Islet precursor cell (in vitro differentiated cells): ENCODE data around the gene MRPL20.
"Not testable (repeated sequence)": the region's sequence is repeated elsewhere in the genome, so short reads cannot be mapped to it uniquely, and the experiment has no call there.

Source experiments
- DNase-seq: peaks from one replicate; pipeline ENCODE4 v3.0.0-alpha.2; 2018

The MRPL20 gene

DNA sequence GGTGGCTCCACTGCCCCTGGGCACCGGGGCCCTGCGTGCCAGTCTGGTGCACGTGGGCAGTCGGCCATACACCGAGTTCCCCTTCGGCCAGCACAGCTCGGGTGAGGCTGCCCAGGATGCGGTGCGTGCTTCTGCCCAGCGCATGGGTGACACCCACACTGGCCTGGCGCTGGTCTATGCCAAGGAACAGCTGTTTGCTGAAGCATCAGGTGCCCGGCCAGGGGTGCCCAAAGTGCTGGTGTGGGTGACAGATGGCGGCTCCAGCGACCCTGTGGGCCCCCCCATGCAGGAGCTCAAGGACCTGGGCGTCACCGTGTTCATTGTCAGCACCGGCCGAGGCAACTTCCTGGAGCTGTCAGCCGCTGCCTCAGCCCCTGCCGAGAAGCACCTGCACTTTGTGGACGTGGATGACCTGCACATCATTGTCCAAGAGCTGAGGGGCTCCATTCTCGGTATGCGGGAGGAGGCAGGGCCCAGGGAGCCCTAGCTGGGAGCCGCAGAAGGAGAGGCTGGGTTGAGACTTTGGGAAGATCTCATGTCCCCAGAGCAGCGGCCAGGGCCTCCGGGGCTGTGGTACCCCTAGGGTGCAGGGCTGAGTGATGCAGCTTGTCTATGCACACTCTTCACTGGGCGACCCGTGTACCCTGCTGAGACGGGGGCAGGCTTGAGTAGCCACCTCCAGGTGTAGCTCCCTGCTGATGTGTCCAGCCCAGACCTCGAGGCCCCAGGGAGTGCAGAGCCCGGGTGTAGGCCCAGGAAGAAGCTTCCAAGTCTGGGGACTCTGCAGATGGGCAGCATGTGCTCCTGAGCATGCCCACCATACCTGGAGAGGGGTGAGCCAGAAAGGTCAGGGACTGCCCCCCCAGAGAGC, 30.2 kb upstream of the MRPL20 start:
- no peak for DNase-seq

DNA sequence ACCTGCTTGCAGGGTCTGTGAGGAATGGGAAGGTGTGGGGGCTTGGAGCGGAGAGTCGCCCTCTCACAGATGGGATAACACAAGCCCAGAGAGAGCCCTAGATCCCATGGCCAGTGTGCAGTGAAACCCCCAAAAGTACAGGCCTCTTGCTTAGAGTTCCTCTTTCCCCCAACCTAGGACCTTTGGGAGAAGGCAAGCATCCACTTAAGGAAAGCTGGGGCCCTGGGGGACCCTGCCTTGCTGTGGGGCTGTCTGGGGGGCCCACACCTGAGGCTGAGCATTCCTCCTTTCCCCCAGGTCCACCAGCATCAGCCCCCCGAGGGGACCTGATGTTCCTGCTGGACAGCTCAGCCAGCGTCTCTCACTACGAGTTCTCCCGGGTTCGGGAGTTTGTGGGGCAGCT, 29.5 kb upstream of the MRPL20 start:
- DNase-seq, result no peak

DNA sequence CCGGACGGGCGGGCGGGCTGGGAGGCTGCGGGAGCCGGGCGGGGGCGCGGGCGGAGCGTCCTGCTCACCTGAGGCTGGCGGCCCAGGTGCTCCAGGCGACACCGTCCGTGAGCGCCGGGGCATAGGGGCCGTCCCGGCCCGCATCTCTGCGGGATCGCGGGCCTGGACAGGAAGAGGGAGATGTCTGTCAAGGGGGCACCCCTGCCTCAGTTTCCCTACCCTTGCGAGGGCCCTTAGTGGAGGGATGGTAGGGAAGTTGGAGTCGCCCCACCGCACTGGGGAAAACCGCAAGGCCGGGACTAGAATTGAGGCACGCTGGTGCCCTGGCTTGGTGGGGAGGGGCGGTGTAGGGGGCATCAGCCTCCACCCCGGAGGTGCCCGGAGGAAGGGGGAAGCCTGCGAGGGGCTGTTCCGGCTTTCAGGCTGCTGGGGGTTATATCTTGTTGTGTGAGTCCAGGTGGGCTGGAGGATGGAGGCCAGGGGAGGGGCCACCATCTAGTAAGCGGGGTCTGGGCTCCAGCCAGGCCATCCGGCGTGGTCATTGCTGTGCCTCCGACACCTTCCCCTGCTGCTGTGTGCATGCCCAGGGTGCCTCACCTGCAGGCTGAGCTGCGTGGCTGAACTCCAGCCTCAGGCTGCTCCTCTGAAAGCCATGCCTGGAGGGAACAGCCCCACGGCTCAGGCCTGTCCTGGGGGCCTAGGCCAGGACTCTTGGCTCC, 29.0 kb upstream of the MRPL20 start:
- no peak for DNase-seq

DNA sequence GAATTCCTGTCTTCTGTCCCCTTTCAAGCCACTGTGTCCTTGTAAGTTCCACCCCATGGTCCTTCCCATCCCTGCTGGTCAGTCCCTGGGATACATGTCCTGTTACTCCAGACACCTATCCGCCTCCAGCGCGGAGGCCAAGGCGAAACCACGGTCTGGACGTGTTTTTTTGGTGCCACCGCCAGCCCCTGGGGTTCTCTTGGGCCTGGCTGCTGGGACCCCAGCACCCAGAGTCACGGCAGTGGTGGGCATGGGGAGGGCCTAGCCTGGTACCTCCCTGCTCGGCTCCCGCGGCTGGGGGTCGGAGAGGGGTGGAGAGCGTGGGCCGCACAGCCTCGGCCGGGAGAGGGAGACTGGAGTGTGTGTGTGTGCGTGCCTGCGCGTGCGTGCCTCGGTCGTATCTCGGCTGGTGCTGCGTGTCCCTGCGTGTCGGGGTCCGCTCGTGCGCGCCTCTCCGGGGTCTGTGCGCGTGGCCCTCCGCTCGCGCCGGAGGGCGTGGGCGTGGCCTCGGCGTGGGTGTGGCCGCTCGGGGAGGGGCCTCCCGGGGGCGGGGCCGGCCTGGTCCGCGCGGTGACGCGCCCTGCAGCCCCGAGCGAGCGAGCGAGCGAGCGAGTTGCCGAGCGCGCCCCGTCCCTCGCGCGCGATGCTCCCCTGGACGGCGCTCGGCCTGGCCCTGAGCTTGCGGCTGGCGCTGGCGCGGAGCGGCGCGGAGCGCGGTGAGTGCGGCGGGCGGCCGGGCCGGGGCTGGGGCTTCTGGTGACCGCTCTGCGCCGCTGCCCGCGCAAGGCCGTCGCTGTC, 28.2 kb upstream of the MRPL20 start, which contains the start of gene VWA1:
VWA1 (plus strand) TSS at position 585 of the 798 bp plus-strand sequence; CDS start at position 644, 59 bp downstream.
- peak; percentile 85 for DNase-seq

- DNase-seq, result no peak
These were observed 27.7 kb upstream of the MRPL20 start for GRCh38 chr1:1434824-1435105.

- DNase-seq, result peak; percentile 85
These were observed 27.2 kb upstream of the MRPL20 start for GRCh38 chr1:1434131-1434823.

DNA sequence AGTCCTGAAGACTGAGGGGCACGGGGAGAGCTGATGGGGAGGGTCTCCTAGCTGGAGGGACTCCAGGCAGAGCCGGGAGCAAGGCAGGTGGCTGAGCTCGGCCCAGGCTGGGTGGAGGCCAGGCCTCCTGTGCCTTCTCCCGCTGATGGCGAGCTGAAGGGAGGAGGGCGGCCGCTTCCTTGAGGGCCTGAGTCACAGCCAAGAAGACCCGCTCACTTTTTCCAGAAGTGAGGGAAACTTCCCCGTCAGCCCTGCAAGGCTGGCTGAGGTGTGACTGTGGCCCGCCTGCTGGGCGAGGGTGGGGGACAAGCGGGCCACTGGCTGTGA, 26.7 kb upstream of the MRPL20 start:
- peak; percentile 89 for DNase-seq

GRCh38 chr1:1432951-1433803, 26.1 kb upstream of the MRPL20 start:
- peak; percentile 98 for DNase-seq

GRCh38 chr1:1432274-1432950, 25.3 kb upstream of the MRPL20 start:
- DNase-seq, result no peak

DNA sequence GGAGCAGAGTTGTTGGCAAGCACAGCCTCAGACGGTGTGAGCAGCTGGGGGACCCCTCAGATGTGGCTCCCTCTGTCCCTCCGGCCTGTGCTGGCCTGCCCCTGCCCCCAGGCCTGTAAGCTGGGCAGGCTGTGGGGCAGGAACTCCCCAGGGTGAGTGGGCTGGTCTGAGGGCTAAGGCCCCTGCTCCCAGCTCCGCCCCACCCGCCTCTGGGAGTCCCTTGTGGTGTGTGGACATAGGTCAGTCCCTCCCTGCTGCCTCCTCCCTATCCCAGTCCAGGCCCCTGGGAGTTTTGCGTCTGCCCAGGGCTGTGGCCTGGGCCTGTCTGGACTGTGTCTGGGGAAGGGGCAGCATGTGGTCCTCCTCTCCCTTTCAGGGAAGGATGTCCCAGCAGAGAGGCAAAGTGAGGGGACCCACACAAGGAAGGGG, 24.8 kb upstream of the MRPL20 start:
- peak; percentile 96 for DNase-seq

DNA sequence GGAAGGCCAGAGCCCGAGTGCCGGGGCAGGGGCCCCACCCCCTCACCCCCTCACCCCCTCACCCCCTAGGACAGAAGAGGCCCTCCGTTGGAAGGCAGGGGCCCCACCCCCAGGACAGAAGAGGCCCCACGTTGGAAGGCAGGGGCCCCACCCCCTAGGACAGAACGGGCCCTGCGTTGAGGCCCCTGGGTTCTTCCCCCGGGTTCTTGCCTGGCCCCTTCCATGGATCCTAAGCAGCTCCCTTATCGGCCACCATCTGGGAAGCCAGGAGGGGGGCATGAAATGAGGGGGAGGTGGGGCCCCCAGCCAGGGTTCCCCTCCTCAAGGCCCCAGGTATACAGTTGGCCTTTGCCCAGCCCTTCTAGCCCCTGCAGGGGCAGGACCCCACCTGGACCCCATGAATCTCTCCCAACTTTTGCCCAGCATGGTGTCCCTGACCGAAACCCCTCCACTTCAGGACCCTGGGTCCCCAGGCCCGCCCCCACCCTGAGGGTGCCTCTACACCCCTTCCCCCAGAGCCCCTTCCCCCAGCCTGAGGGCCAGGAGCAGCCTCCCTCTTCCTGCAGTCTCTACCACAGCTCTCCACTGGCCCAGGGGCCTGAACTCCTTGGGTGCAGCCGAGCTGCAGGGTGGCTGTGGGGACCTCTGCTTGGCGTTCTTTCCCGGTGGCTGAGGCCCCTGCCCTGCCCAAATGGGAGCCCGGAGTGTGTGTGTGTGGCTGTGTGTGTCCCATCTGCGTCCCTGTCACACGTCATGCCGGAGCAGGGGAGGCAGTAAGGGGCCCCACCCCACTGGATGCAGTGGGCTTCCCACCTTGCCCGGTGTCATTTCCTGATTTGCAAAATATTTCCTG, 24.1 kb upstream of the MRPL20 start:
- no peak for DNase-seq

- DNase-seq, result peak; percentile 93
These were observed 23.3 kb upstream of the MRPL20 start for GRCh38 chr1:1430114-1430982.

DNA sequence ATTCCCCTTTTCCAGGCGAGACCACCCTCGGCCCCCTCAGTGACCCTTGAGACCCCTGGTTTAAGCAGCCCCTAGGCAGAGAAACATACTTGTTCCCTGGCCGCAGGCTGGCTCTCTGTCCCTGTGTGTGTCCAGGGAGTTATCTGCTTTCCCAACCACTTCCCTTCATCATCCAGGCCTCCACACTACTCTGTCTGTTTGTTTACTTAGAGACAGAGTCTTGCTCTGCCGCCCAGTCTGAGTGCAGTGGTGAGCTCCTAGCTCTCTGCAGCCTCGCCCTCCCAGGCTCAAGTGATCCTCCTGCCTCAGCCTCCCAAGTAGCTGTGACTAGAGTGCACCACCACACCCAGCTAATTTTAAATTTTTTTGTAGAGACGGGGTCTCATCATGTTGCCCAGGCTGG, 22.6 kb upstream of the MRPL20 start:
- DNase-seq, result no peak

GRCh38 chr1:1428967-1429366, 21.9 kb upstream of the MRPL20 start:
- not testable (repeated sequence) for DNase-seq

DNA sequence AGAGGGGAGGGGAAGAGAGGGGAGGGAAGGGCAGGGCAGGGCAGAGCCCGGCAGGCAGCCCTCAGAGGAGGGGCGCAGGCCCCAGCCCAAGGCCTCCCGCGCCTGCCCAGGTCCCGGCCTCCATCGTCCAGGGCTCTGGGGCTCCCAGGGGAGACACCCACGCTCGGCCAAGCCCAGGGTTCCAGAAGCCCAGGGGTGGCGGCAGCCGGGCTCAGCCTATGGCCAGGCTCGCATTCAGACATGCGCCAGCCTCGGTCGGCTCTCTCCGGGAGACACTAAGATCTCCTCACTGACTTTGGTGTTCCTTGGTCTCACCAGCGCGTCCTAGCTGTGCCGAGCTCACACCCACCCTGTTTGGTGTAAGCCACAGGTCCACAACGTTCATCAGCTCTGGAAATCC, 21.1 kb upstream of the MRPL20 start:
- no peak for DNase-seq

DNA sequence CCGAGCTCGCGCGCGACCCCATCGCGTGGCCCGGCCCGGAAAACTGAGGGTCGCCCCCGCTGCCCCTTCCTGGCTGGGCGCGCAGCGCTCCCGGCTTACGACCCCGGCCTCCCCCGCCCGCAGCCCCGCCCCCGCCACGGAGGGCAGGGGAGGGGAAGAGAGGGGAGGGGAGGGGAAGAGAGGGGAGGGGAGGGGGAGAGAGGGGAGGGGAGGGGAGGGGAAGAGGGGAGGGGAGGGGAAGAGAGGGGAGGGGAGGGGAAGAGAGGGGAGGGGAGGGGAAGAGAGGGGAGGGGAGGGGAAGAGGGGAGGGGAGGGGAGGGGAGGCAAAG, 20.7 kb upstream of the MRPL20 start:
- DNase-seq, result no peak

DNA sequence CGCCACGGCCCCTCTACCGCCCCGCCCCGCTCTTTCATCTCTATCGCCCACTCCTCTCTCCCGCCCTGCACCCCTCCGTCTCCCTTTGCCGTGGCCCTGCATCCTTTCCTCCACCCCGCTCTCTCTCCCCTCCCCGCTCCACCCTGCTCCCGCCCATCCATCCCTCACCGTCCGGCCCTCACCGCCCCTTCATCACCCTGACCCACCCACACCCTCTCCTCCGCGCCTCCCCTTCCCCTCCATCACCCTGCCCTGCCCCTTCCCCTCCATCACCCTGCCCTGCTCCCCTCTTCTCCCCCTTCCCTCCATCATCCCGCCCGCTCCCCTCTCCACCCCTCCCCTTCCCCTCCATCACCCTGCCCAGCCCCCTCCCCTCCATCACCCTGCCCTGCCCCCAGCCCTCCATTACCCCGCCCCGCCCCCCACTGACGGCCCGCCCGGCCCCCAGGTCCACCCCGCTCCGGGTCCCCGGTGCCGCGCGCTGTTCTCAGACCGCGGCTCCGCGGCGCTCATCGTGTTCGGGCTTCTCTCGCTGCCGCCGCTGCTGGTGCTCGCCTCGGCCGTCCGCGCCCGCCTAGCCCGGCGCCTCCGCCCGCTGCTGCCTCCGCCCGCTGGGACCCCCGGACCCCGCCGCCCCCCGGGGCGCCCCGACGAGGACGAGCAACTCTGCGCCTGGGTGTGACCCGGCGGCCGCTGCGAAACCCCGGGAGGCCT, 20.2 kb upstream of the MRPL20 start:
- peak; percentile 84 for DNase-seq

DNA sequence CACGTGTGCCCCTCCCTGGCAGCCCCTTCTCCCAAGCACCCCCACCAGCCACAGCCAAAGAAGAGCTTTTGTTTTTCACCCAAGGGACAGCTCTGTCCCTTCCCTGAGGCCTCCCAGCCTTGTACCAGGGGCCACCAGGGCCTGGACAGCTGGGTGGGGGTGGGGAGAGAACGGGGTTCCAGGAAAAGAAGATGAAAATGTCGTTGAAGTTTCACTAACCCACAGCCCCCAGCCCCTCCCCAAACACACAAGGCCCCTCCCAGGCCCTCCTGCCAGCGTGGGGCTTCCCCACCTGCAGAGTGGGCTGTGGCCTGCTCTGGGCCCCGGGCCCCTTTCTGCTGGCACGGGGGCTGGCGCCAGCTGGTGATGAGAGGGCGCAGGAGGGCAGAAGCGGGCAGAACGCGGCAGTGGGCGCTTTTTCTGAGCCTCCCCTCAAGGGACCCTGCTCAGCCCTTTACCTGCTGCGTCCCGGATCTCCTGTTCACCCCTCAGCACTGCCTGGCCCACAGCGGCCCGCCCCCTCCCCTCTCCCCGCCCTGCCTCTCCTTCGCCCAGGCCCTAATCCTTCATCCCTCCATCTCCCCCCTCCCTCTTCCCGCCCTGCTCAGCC, 19.5 kb upstream of the MRPL20 start:
- no peak for DNase-seq
